ENCODE data around the gene KATNAL1. TPM values are rescaled to one million over a fixed set of nuclear protein-coding genes. Genes with fewer than 3 reads are reported as not detected.

KATNAL1 gene
- total and polyA plus RNA-seq, 4 donors = 6.3 to 43.8 (median 22.0) TPM

GRCh38 chr13:30346153-30346788, 38.9 kb upstream of the KATNAL1 start:
- no peak overlapping the region for H3K27ac ChIP-seq (ENCODE audit: low read depth in 1 of 2, low read length in 2 of 2)
- intact Hi-C loops (cut with DNase I) = loop anchor here in 1 of 2 donors (10.0 kb wide), 1 partner anchor 119 kb away; the partner anchor contains the start of gene HMGB1
- ATAC-seq (ENCODE audit: low FRiP score) (no peak), DNase-seq (no peak)
- H3K36me3 ChIP-seq (ENCODE audit: control insufficient read depth in 1 of 2, insufficient read depth in 2 of 2, low read length in 1 of 2) = no peaks in the 10 kb centered on the region
- H3K4me1 ChIP-seq (ENCODE audit: control insufficient read depth in 1 of 2, insufficient read depth in 2 of 2, low read length in 2 of 2) = peaks cover 0 to 4% of the 10 kb centered on the region in 2 donors
- H3K9me3 ChIP-seq (ENCODE audit: control insufficient read depth, low read length) = no peaks in the 10 kb centered on the region
- WGBS, 2 donors = 85 to 86% methylated on average over 5 of the region's 5 CpGs
- no peaks in the 10 kb centered on the region for H3K27me3 ChIP-seq (ENCODE audit: control insufficient read depth in 1 of 2, insufficient read depth in 2 of 2, low read length in 1 of 2)
- no peak overlapping the region for H3K4me3 ChIP-seq (ENCODE audit: low read length in 2 of 2)

- no peak for ATAC-seq (ENCODE audit: low FRiP score)
- 97 to 99% methylated on average over 1 of the region's 1 CpG for WGBS, 2 donors
- peaks cover 2 to 11% of the 10 kb centered on the region in 2 donors for H3K4me1 ChIP-seq (ENCODE audit: control insufficient read depth in 1 of 2, insufficient read depth in 2 of 2, low read length in 2 of 2)
- H3K27me3 ChIP-seq (ENCODE audit: control insufficient read depth in 1 of 2, insufficient read depth in 2 of 2, low read length in 1 of 2) = no peaks in the 10 kb centered on the region
- intact Hi-C loops (cut with DNase I) = loop anchor here in 1 of 2 donors (10.0 kb wide), 1 partner anchor 119 kb away; the partner anchor contains the start of gene HMGB1
- H3K4me3 ChIP-seq (ENCODE audit: low read length in 2 of 2) = no peak overlapping the region
- no peaks in the 10 kb centered on the region for H3K36me3 ChIP-seq (ENCODE audit: control insufficient read depth in 1 of 2, insufficient read depth in 2 of 2, low read length in 1 of 2)
- no peak for DNase-seq
- H3K27ac ChIP-seq (ENCODE audit: low read depth in 1 of 2, low read length in 2 of 2) = no peak overlapping the region
- no peaks in the 10 kb centered on the region for H3K9me3 ChIP-seq (ENCODE audit: control insufficient read depth, low read length)
These were observed 38.2 kb upstream of the KATNAL1 start for GRCh38 chr13:30345426-30346100.

GRCh38 chr13:30341815-30342570, 34.6 kb upstream of the KATNAL1 start:
- no peaks in the 10 kb centered on the region for H3K27me3 ChIP-seq (ENCODE audit: control insufficient read depth in 1 of 2, insufficient read depth in 2 of 2, low read length in 1 of 2)
- peak overlapping the region; percentile 63 to 88 for H3K27ac ChIP-seq (ENCODE audit: low read depth in 1 of 2, low read length in 2 of 2)
- H3K4me1 ChIP-seq (ENCODE audit: control insufficient read depth in 1 of 2, insufficient read depth in 2 of 2, low read length in 2 of 2) = peaks cover 2 to 15% of the 10 kb centered on the region in 2 donors
- no peak overlapping the region for H3K4me3 ChIP-seq (ENCODE audit: low read length in 2 of 2)
- H3K9me3 ChIP-seq (ENCODE audit: control insufficient read depth, low read length) = no peaks in the 10 kb centered on the region
- peak; percentile 92 to 96 for DNase-seq
- peak; percentile 91 for ATAC-seq (ENCODE audit: low FRiP score)
- intact Hi-C loops (cut with DNase I) = loop anchor here (5.0 to 10.0 kb wide), 4 partner anchors 35 to 123 kb away; partner anchors contain the start of genes HMGB1 (in 1 of the 2) and KATNAL1 (in 1 of the 2)
- H3K36me3 ChIP-seq (ENCODE audit: control insufficient read depth in 1 of 2, insufficient read depth in 2 of 2, low read length in 1 of 2) = no peaks in the 10 kb centered on the region
- 4 to 11% methylated on average over 9 of the region's 9 CpGs for WGBS, 2 donors

GRCh38 chr13:30340331-30341250, 33.2 kb upstream of the KATNAL1 start:
- DNase-seq (peak; percentile 79 to 86), ATAC-seq (ENCODE audit: low FRiP score) (peak; percentile 90)
- intact Hi-C loops (cut with DNase I) = loop anchor here (5.0 to 10.0 kb wide), 4 partner anchors 33 to 124 kb away; partner anchors contain the start of genes HMGB1 (in 1 of the 2) and KATNAL1 (in 1 of the 2)
- peaks cover 2 to 15% of the 10 kb centered on the region in 2 donors for H3K4me1 ChIP-seq (ENCODE audit: control insufficient read depth in 1 of 2, insufficient read depth in 2 of 2, low read length in 2 of 2)
- H3K27ac ChIP-seq (ENCODE audit: low read depth in 1 of 2, low read length in 2 of 2) = peak overlapping the region; percentile 47 to 93
- H3K4me3 ChIP-seq (ENCODE audit: low read length in 2 of 2) = no peak overlapping the region
- no peaks in the 10 kb centered on the region for H3K27me3 ChIP-seq (ENCODE audit: control insufficient read depth in 1 of 2, insufficient read depth in 2 of 2, low read length in 1 of 2)
- 21 to 23% methylated on average over 10 of the region's 10 CpGs for WGBS, 2 donors
- no peaks in the 10 kb centered on the region for H3K36me3 ChIP-seq (ENCODE audit: control insufficient read depth in 1 of 2, insufficient read depth in 2 of 2, low read length in 1 of 2)
- no peaks in the 10 kb centered on the region for H3K9me3 ChIP-seq (ENCODE audit: control insufficient read depth, low read length)

GRCh38 chr13:30339738-30340330, 32.5 kb upstream of the KATNAL1 start:
- DNase-seq (no peak), ATAC-seq (ENCODE audit: low FRiP score) (peak; percentile 50)
- WGBS, 2 donors = 31 to 37% methylated on average over 12 of the region's 12 CpGs
- Histone ChIP-seq H3K36me3 (ENCODE audit: control insufficient read depth in 1 of 2, insufficient read depth in 2 of 2, low read length in 1 of 2) (no peaks in the 10 kb centered on the region), H3K4me3 (ENCODE audit: low read length in 2 of 2) (no peak overlapping the region), H3K4me1 (ENCODE audit: control insufficient read depth in 1 of 2, insufficient read depth in 2 of 2, low read length in 2 of 2) (peaks cover 2 to 15% of the 10 kb centered on the region in 2 donors), H3K27ac (ENCODE audit: low read depth in 1 of 2, low read length in 2 of 2) (peak overlapping the region; percentile 47 to 88), H3K27me3 (ENCODE audit: control insufficient read depth in 1 of 2, insufficient read depth in 2 of 2, low read length in 1 of 2) (no peaks in the 10 kb centered on the region), H3K9me3 (ENCODE audit: control insufficient read depth, low read length) (no peaks in the 10 kb centered on the region)
- intact Hi-C loops (cut with DNase I) = loop anchor here (5.0 to 10.0 kb wide), 4 partner anchors 33 to 125 kb away; partner anchors contain the start of genes HMGB1 (in 1 of the 2) and KATNAL1 (in 1 of the 2)

- Histone ChIP-seq H3K4me1 (ENCODE audit: control insufficient read depth in 1 of 2, insufficient read depth in 2 of 2, low read length in 2 of 2) (peaks cover 2 to 15% of the 10 kb centered on the region in 2 donors), H3K36me3 (ENCODE audit: control insufficient read depth in 1 of 2, insufficient read depth in 2 of 2, low read length in 1 of 2) (no peaks in the 10 kb centered on the region), H3K4me3 (ENCODE audit: low read length in 2 of 2) (no peak overlapping the region), H3K27ac (ENCODE audit: low read depth in 1 of 2, low read length in 2 of 2) (no peak overlapping the region), H3K9me3 (ENCODE audit: control insufficient read depth, low read length) (no peaks in the 10 kb centered on the region), H3K27me3 (ENCODE audit: control insufficient read depth in 1 of 2, insufficient read depth in 2 of 2, low read length in 1 of 2) (no peaks in the 10 kb centered on the region)
- WGBS, 2 donors = 95 to 97% methylated on average over 3 of the region's 3 CpGs
- ATAC-seq (ENCODE audit: low FRiP score) = no peak
- intact Hi-C loops (cut with DNase I) = no loop called here
- no peak for DNase-seq
These were observed 31.6 kb upstream of the KATNAL1 start for GRCh38 chr13:30338952-30339351.

GRCh38 chr13:30338331-30338851, 31.0 kb upstream of the KATNAL1 start:
- Histone ChIP-seq H3K9me3 (ENCODE audit: control insufficient read depth, low read length) (no peaks in the 10 kb centered on the region), H3K4me3 (ENCODE audit: low read length in 2 of 2) (no peak overlapping the region), H3K36me3 (ENCODE audit: control insufficient read depth in 1 of 2, insufficient read depth in 2 of 2, low read length in 1 of 2) (no peaks in the 10 kb centered on the region), H3K4me1 (ENCODE audit: control insufficient read depth in 1 of 2, insufficient read depth in 2 of 2, low read length in 2 of 2) (peaks cover 2 to 15% of the 10 kb centered on the region in 2 donors), H3K27me3 (ENCODE audit: control insufficient read depth in 1 of 2, insufficient read depth in 2 of 2, low read length in 1 of 2) (no peaks in the 10 kb centered on the region), H3K27ac (ENCODE audit: low read depth in 1 of 2, low read length in 2 of 2) (no peak overlapping the region)
- ATAC-seq (ENCODE audit: low FRiP score) = no peak
- no peak for DNase-seq
- intact Hi-C loops (cut with DNase I) = no loop called here
- 77 to 79% methylated on average over 6 of the region's 6 CpGs for WGBS, 2 donors

Data from aorta (tissue), 5 donors.